Naive B cell (primary cell): ENCODE results near the gene SORCS2. TPM values are rescaled to one million over a fixed set of nuclear protein-coding genes. Genes with fewer than 3 reads are reported as not detected.
A peak's percentile ranks its signal among the peaks of the same experiment; 100 is the strongest.

Experiments
- ATAC-seq, 2 donors: fragments of 150-1000 bp; cut with Tn5 transposase; 2 replicates each; pipeline ENCODE4 v1.10.0; 2021; ENCODE audit warnings: low read depth in 2 of 2, mild to moderate bottlenecking in 2 of 2, moderate library complexity in 2 of 2
- DNase-seq: peaks from one replicate; pipeline ENCODE4 v3.0.0; 2022
- H3K27ac Mint-ChIP-seq, 6 donors: one replicate each; pipeline ENCODE4 v1.8.0; 2020 to 2022; ENCODE audit warnings: mild to moderate bottlenecking in 6 of 6, mixed read lengths in 6 of 6, moderate library complexity in 5 of 6, inconsistent platforms in 2 of 6
- H3K27me3 Mint-ChIP-seq, 3 donors: one replicate each; pipeline ENCODE4 v1.8.0; 2021 to 2022; ENCODE audit warnings: mixed read lengths in 3 of 3, mild to moderate bottlenecking in 1 of 3
- H3K36me3 Mint-ChIP-seq, 2 donors: one replicate each; pipeline ENCODE4 v1.8.0; 2020 to 2022; ENCODE audit warnings: mixed read lengths in 2 of 2, inconsistent platforms in 1 of 2, mild to moderate bottlenecking in 1 of 2
- H3K4me1 Mint-ChIP-seq, 3 donors: one replicate each; pipeline ENCODE4 v1.8.0; 2020 to 2022; ENCODE audit warnings: mixed read lengths in 3 of 3, inconsistent platforms in 1 of 3, mild to moderate bottlenecking in 1 of 3, moderate library complexity in 1 of 3
- H3K4me3 Mint-ChIP-seq, 8 donors: one replicate each; pipeline ENCODE4 v1.8.0; 2020 to 2022; ENCODE audit warnings: mild to moderate bottlenecking in 8 of 8, mixed read lengths in 8 of 8, moderate library complexity in 8 of 8, inconsistent platforms in 2 of 8
- H3K9me3 Mint-ChIP-seq, 7 donors: one replicate each; pipeline ENCODE4 v1.8.0; 2020 to 2022; ENCODE audit warnings: mixed read lengths in 7 of 7, mild to moderate bottlenecking in 5 of 7, inconsistent platforms in 2 of 7, moderate library complexity in 1 of 7
- polyA plus RNA-seq, 6 donors: library from polyadenylated mRNA; unstranded; fragments of 300-500 nt; fragmentation: Illumina TruSeq; gene quantifications; one replicate each; pipeline ENCODE4 v1.2.3, GENCODE V29; 2021; ENCODE audit warnings: low read depth in 6 of 6

SORCS2 gene
- polyA plus RNA-seq, 6 donors from 2014 or later: not detected

- Mint-ChIP-seq H3K9me3 (peaks cover 0 to 4% (median 0%) of the 10 kb centered on the region in 7 donors), H3K36me3 (no peaks in the 10 kb centered on the region), H3K4me3 (no peak overlapping the region), H3K4me1 (no peaks in the 10 kb centered on the region), H3K27me3 (peaks cover 0 to 4% (median 0%) of the 10 kb centered on the region in 3 donors), H3K27ac (no peak overlapping the region)
- ATAC-seq (no peak), DNase-seq (no peak)
Measured at GRCh38 chr4:7360806-7361205, 168.5 kb downstream of the SORCS2 start.

- peaks cover 0 to 4% (median under 1%) of the 10 kb centered on the region in 3 donors for H3K27me3 Mint-ChIP-seq
- no peak overlapping the region for H3K27ac Mint-ChIP-seq
- DNase-seq: no peak
- H3K9me3 Mint-ChIP-seq: peaks cover 0 to 4% (median 0%) of the 10 kb centered on the region in 7 donors
- H3K36me3 Mint-ChIP-seq: no peaks in the 10 kb centered on the region
- H3K4me1 Mint-ChIP-seq: no peaks in the 10 kb centered on the region
- ATAC-seq: no peak
- no peak overlapping the region for H3K4me3 Mint-ChIP-seq
Measured at GRCh38 chr4:7361280-7361895, 169.1 kb downstream of the SORCS2 start.

GRCh38 chr4:7362341-7362740 lies 170.0 kb downstream of the SORCS2 start:
- no peaks in the 10 kb centered on the region for H3K36me3 Mint-ChIP-seq
- H3K4me1 Mint-ChIP-seq: no peaks in the 10 kb centered on the region
- H3K27ac Mint-ChIP-seq: no peak overlapping the region
- no peak for ATAC-seq
- H3K9me3 Mint-ChIP-seq: peaks cover 0 to 4% (median 0%) of the 10 kb centered on the region in 7 donors
- peaks cover 0 to 5% (median 4%) of the 10 kb centered on the region in 3 donors for H3K27me3 Mint-ChIP-seq
- H3K4me3 Mint-ChIP-seq: no peak overlapping the region
- DNase-seq: no peak

GRCh38 chr4:7362862-7363430 lies 170.6 kb downstream of the SORCS2 start:
- no peak for ATAC-seq
- no peak for DNase-seq
- peaks cover 0 to 5% (median 4%) of the 10 kb centered on the region in 3 donors for H3K27me3 Mint-ChIP-seq
- peaks cover 0 to 4% (median 0%) of the 10 kb centered on the region in 7 donors for H3K9me3 Mint-ChIP-seq
- H3K4me1 Mint-ChIP-seq: no peaks in the 10 kb centered on the region
- no peaks in the 10 kb centered on the region for H3K36me3 Mint-ChIP-seq
- no peak overlapping the region for H3K4me3 Mint-ChIP-seq
- no peak overlapping the region for H3K27ac Mint-ChIP-seq

- no peaks in the 10 kb centered on the region for H3K4me1 Mint-ChIP-seq
- H3K36me3 Mint-ChIP-seq: no peaks in the 10 kb centered on the region
- DNase-seq: no peak
- no peak overlapping the region for H3K27ac Mint-ChIP-seq
- peaks cover 0 to 4% (median 0%) of the 10 kb centered on the region in 7 donors for H3K9me3 Mint-ChIP-seq
- H3K27me3 Mint-ChIP-seq: peaks cover 0 to 5% (median 4%) of the 10 kb centered on the region in 3 donors
- no peak overlapping the region for H3K4me3 Mint-ChIP-seq
- ATAC-seq: no peak
Measured at GRCh38 chr4:7364979-7365378, 172.6 kb downstream of the SORCS2 start.

GRCh38 chr4:7365462-7366179 lies 173.3 kb downstream of the SORCS2 start:
- Mint-ChIP-seq H3K36me3 (no peaks in the 10 kb centered on the region), H3K4me3 (no peak overlapping the region), H3K27me3 (peaks cover 0 to 5% (median 4%) of the 10 kb centered on the region in 3 donors), H3K27ac (no peak overlapping the region), H3K9me3 (peaks cover 0 to 4% (median 0%) of the 10 kb centered on the region in 7 donors), H3K4me1 (no peaks in the 10 kb centered on the region)
- ATAC-seq (no peak), DNase-seq (no peak)

GRCh38 chr4:7366180-7366945 lies 174.0 kb downstream of the SORCS2 start:
- DNase-seq (no peak), ATAC-seq (no peak)
- H3K4me3 Mint-ChIP-seq: no peak overlapping the region
- no peaks in the 10 kb centered on the region for H3K36me3 Mint-ChIP-seq
- H3K9me3 Mint-ChIP-seq: peaks cover 0 to 4% (median 0%) of the 10 kb centered on the region in 7 donors
- no peak overlapping the region for H3K27ac Mint-ChIP-seq
- H3K4me1 Mint-ChIP-seq: no peaks in the 10 kb centered on the region
- H3K27me3 Mint-ChIP-seq: peaks cover 0 to 5% (median 0%) of the 10 kb centered on the region in 3 donors

GRCh38 chr4:7366954-7367353 lies 174.6 kb downstream of the SORCS2 start:
- no peak for DNase-seq
- Mint-ChIP-seq H3K9me3 (peaks cover 0 to 4% (median 0%) of the 10 kb centered on the region in 7 donors), H3K36me3 (no peaks in the 10 kb centered on the region), H3K27me3 (peaks cover 0 to 5% (median 0%) of the 10 kb centered on the region in 3 donors), H3K4me3 (no peak overlapping the region), H3K4me1 (no peaks in the 10 kb centered on the region), H3K27ac (no peak overlapping the region)
- no peak for ATAC-seq

GRCh38 chr4:7367406-7367805 lies 175.1 kb downstream of the SORCS2 start:
- no peaks in the 10 kb centered on the region for H3K4me1 Mint-ChIP-seq
- H3K36me3 Mint-ChIP-seq: no peaks in the 10 kb centered on the region
- peaks cover 0 to 5% (median 0%) of the 10 kb centered on the region in 3 donors for H3K27me3 Mint-ChIP-seq
- ATAC-seq (no peak), DNase-seq (no peak)
- no peak overlapping the region for H3K27ac Mint-ChIP-seq
- peaks cover 0 to 4% (median 0%) of the 10 kb centered on the region in 7 donors for H3K9me3 Mint-ChIP-seq
- H3K4me3 Mint-ChIP-seq: no peak overlapping the region

- ATAC-seq (no peak), DNase-seq (no peak)
- no peaks in the 10 kb centered on the region for H3K4me1 Mint-ChIP-seq
- no peak overlapping the region for H3K27ac Mint-ChIP-seq
- peaks cover 0 to 4% (median 0%) of the 10 kb centered on the region in 7 donors for H3K9me3 Mint-ChIP-seq
- no peak overlapping the region for H3K4me3 Mint-ChIP-seq
- no peaks in the 10 kb centered on the region for H3K36me3 Mint-ChIP-seq
- H3K27me3 Mint-ChIP-seq: peaks cover 0 to 5% (median 0%) of the 10 kb centered on the region in 3 donors
Measured at GRCh38 chr4:7367864-7368277, 175.5 kb downstream of the SORCS2 start.

GRCh38 chr4:7368296-7368695 lies 176.0 kb downstream of the SORCS2 start:
- no peak overlapping the region for H3K27ac Mint-ChIP-seq
- peaks cover 0 to 5% (median 3%) of the 10 kb centered on the region in 3 donors for H3K27me3 Mint-ChIP-seq
- no peaks in the 10 kb centered on the region for H3K4me1 Mint-ChIP-seq
- DNase-seq (no peak), ATAC-seq (no peak)
- H3K36me3 Mint-ChIP-seq: no peaks in the 10 kb centered on the region
- no peak overlapping the region for H3K4me3 Mint-ChIP-seq
- peaks cover 0 to 4% (median 0%) of the 10 kb centered on the region in 7 donors for H3K9me3 Mint-ChIP-seq

- H3K36me3 Mint-ChIP-seq: no peaks in the 10 kb centered on the region
- peaks cover 0 to 2% (median 0%) of the 10 kb centered on the region in 7 donors for H3K9me3 Mint-ChIP-seq
- no peak overlapping the region for H3K27ac Mint-ChIP-seq
- ATAC-seq (no peak), DNase-seq (no peak)
- no peaks in the 10 kb centered on the region for H3K4me1 Mint-ChIP-seq
- H3K4me3 Mint-ChIP-seq: peak overlapping the region in 1 of 8 donors; percentile 47
- H3K27me3 Mint-ChIP-seq: peaks cover 0 to 5% (median 3%) of the 10 kb centered on the region in 3 donors
Measured at GRCh38 chr4:7369511-7369910, 177.2 kb downstream of the SORCS2 start.

GRCh38 chr4:7370038-7370437 lies 177.7 kb downstream of the SORCS2 start:
- H3K9me3 Mint-ChIP-seq: peaks cover 0 to 2% (median 0%) of the 10 kb centered on the region in 7 donors
- ATAC-seq (no peak), DNase-seq (no peak)
- H3K27me3 Mint-ChIP-seq: peaks cover 0 to 5% (median 3%) of the 10 kb centered on the region in 3 donors
- no peaks in the 10 kb centered on the region for H3K36me3 Mint-ChIP-seq
- H3K4me1 Mint-ChIP-seq: no peaks in the 10 kb centered on the region
- H3K4me3 Mint-ChIP-seq: peak overlapping the region in 1 of 8 donors; percentile 29
- H3K27ac Mint-ChIP-seq: no peak overlapping the region
